Ovary (tissue), 3 donors: ENCODE measurements around the gene MTR.

Experiments used
- EP300 ChIP-seq: sonication (generic); formaldehyde crosslinking; IDR thresholded peaks from one replicate; pipeline ENCODE4 v1.6.1; 2017; ENCODE audit warnings: antibody characterized with exemption
- POLR2A ChIP-seq: fragments of 450-650 bp; IDR thresholded peaks from one replicate; pipeline ENCODE4 v1.6.1; 2017; ENCODE audit warnings: antibody characterized with exemption, mild to moderate bottlenecking, moderate library complexity
- TF ChIP-seq, protein P1 (sequence below), 3 donors: fragments of 450-650 bp in 2 of 3; fragments of 200-600 bp in 1 of 3; IDR thresholded peaks; one replicate each; pipeline versions ENCODE4 v1.5.1 to v1.8.0; 2016 to 2022; ENCODE audit warnings: antibody characterized with exemption in 3 of 3, mild to moderate bottlenecking in 1 of 3
- donor health status: DM: no; HTN: no; CAD: no.

DNA sequence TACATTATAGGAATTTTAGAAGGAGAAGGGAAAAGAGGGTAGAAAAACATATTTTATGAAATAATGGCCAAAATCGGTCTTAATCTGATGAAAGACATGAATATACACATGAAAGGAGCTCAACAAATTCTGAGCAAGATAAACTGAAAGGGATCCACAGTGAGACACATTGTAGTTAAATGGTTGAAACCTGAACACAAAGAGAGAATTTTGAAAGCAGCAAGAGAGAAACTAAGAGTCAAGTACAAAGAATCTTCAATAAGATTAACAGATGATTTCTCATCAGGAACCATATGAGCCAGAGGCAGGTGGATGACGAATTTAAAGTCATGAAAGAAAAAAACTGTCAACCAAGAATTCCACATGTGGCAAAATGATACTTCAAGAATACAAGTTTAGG is 15.8 kb upstream of the MTR start:
- TF ChIP-seq, protein P1, sequence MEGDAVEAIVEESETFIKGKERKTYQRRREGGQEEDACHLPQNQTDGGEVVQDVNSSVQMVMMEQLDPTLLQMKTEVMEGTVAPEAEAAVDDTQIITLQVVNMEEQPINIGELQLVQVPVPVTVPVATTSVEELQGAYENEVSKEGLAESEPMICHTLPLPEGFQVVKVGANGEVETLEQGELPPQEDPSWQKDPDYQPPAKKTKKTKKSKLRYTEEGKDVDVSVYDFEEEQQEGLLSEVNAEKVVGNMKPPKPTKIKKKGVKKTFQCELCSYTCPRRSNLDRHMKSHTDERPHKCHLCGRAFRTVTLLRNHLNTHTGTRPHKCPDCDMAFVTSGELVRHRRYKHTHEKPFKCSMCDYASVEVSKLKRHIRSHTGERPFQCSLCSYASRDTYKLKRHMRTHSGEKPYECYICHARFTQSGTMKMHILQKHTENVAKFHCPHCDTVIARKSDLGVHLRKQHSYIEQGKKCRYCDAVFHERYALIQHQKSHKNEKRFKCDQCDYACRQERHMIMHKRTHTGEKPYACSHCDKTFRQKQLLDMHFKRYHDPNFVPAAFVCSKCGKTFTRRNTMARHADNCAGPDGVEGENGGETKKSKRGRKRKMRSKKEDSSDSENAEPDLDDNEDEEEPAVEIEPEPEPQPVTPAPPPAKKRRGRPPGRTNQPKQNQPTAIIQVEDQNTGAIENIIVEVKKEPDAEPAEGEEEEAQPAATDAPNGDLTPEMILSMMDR (IDR thresholded peaks at IDR 0.05): no peak
- TF ChIP-seq POLR2A (no peak), EP300 (no peak)
